HL-60 (cell line): ENCODE results near the gene GAS6.
"Not testable (repeated sequence)": the region's sequence is repeated elsewhere in the genome, so short reads cannot be mapped to it uniquely, and the experiment has no call there.

Source experiments
- DNase-seq, 2 experiments: peaks; one replicate each; pipeline ENCODE4 v3.0.0-alpha.2; 2010 to 2020; ENCODE audit warnings: low read depth in 1 of 2, low spot score in 1 of 2
- H3K27ac ChIP-seq: fragments of 250-450 bp; sonication (Bioruptor Pico); replicated peaks from 2 replicates; pipeline ENCODE4 v1.5.1; 2020; ENCODE audit warnings: mild to moderate bottlenecking, moderate library complexity
- H3K27me3 ChIP-seq: fragments of 250-450 bp; sonication (Bioruptor Pico); 2 replicates; pipeline ENCODE4 v1.5.1; 2021; ENCODE audit warnings: mild to moderate bottlenecking, moderate library complexity; ENCODE audit not compliant: insufficient read depth, poor library complexity, severe bottlenecking
- H3K4me3 ChIP-seq: replicated peaks from 2 replicates; pipeline ENCODE4 v1.5.1; 2011; ENCODE audit warnings: mild to moderate bottlenecking, control low read depth, low read length; ENCODE audit not compliant: insufficient read depth
- GABPA ChIP-seq: IDR thresholded peaks from 2 replicates; pipeline ENCODE4 v1.6.1; 2012; ENCODE audit warnings: low read depth
- POLR2AphosphoS5 ChIP-seq: IDR thresholded peaks from 2 replicates; pipeline ENCODE4 v1.6.1; 2012; ENCODE audit warnings: low read depth
- SPI1 ChIP-seq: IDR thresholded peaks from 2 replicates; pipeline ENCODE4 v1.6.1; 2012; ENCODE audit warnings: low read depth, mild to moderate bottlenecking, borderline replicate concordance
- TF ChIP-seq, protein P1 (sequence below): IDR thresholded peaks from 2 replicates; pipeline ENCODE4 v1.6.1; 2012; ENCODE audit warnings: low read depth; ENCODE audit not compliant: insufficient replicate concordance
- TF ChIP-seq, protein P2 (sequence below): IDR thresholded peaks from one replicate; pipeline ENCODE4 v1.5.1; 2011; ENCODE audit warnings: low read length, control low read depth, inconsistent platforms; ENCODE audit not compliant: insufficient read depth

Gene GAS6

DNA sequence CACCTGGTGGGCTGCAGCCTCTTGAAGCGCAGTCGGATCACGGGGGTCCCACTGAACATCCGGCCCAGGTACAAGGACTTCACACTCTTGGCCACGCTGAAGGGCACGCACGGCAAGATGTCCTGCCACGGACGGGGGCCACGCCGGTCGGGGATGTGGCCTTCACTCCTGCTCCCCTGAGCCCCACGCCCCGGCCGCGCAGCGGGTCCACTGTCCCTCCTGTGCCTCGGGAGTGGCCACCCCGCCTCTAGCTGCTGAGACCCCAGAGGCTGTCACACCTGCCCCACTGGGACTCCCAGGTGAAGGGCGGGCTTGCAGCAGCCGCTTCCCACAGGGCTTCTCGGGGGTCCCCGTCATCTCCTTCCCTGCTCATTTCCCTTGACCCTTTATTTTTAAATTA lies 31.2 kb downstream of the GAS6 start:
- Histone ChIP-seq H3K27me3 (peaks cover 3% of the 10 kb centered on the region), H3K4me3 (no peak overlapping the region), H3K27ac (no peak overlapping the region)
- no peak for DNase-seq
- TF ChIP-seq SPI1 (no peak), POLR2AphosphoS5 (no peak), GABPA (no peak)
- TF ChIP-seq, protein P1, sequence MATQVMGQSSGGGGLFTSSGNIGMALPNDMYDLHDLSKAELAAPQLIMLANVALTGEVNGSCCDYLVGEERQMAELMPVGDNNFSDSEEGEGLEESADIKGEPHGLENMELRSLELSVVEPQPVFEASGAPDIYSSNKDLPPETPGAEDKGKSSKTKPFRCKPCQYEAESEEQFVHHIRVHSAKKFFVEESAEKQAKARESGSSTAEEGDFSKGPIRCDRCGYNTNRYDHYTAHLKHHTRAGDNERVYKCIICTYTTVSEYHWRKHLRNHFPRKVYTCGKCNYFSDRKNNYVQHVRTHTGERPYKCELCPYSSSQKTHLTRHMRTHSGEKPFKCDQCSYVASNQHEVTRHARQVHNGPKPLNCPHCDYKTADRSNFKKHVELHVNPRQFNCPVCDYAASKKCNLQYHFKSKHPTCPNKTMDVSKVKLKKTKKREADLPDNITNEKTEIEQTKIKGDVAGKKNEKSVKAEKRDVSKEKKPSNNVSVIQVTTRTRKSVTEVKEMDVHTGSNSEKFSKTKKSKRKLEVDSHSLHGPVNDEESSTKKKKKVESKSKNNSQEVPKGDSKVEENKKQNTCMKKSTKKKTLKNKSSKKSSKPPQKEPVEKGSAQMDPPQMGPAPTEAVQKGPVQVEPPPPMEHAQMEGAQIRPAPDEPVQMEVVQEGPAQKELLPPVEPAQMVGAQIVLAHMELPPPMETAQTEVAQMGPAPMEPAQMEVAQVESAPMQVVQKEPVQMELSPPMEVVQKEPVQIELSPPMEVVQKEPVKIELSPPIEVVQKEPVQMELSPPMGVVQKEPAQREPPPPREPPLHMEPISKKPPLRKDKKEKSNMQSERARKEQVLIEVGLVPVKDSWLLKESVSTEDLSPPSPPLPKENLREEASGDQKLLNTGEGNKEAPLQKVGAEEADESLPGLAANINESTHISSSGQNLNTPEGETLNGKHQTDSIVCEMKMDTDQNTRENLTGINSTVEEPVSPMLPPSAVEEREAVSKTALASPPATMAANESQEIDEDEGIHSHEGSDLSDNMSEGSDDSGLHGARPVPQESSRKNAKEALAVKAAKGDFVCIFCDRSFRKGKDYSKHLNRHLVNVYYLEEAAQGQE, result no peak
- TF ChIP-seq, protein P2, sequence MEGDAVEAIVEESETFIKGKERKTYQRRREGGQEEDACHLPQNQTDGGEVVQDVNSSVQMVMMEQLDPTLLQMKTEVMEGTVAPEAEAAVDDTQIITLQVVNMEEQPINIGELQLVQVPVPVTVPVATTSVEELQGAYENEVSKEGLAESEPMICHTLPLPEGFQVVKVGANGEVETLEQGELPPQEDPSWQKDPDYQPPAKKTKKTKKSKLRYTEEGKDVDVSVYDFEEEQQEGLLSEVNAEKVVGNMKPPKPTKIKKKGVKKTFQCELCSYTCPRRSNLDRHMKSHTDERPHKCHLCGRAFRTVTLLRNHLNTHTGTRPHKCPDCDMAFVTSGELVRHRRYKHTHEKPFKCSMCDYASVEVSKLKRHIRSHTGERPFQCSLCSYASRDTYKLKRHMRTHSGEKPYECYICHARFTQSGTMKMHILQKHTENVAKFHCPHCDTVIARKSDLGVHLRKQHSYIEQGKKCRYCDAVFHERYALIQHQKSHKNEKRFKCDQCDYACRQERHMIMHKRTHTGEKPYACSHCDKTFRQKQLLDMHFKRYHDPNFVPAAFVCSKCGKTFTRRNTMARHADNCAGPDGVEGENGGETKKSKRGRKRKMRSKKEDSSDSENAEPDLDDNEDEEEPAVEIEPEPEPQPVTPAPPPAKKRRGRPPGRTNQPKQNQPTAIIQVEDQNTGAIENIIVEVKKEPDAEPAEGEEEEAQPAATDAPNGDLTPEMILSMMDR, result no peak

DNA sequence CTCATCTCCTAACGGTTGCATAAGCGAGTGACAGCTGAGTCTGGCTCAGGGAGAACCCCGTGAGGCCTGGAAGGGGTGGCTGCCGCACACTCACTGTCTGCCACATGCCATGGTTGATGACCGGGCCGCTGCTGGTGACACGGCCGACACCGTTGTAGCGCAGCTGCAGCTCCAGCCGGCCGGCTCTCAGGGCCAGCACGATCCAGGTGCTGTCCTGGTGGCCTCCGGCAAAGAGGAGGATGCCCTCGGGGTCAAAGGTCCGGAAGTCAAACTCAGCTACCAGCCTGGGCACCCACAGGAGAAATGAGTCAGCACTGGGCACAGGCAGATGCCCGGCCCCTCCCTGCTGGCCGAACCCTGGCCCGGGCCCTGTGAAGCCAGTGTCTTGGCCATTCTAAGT lies 31.7 kb downstream of the GAS6 start:
- H3K4me3 ChIP-seq, result no peak overlapping the region
- H3K27me3 ChIP-seq, result peaks cover 3% of the 10 kb centered on the region
- DNase-seq, result no peak
- H3K27ac ChIP-seq, result no peak overlapping the region
- TF ChIP-seq, protein P1, result no peak
- TF ChIP-seq, protein P2, result no peak
- TF ChIP-seq POLR2AphosphoS5 (no peak), GABPA (no peak), SPI1 (no peak)

DNA sequence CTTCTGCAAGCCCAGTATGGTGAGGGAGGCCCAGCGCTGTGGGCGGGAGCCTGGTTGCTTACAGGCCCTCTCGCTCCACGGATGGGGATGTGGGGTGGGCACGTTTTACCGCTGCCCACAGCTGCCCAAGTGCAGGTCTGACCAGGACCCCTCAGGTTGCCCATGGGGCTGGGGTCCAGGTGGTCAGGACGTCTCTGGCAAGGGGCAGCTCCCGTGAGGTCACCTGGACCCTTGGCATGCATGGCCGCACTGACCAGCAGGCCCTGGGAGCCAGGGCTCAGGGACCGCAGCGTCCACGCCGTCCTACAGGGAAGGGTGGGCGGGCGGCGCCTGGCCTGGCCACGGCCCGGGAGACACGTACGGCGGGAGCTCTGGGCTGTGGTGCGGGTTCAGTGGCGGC lies 32.8 kb downstream of the GAS6 start:
- no peak for DNase-seq
- no peak overlapping the region for H3K27ac ChIP-seq
- TF ChIP-seq POLR2AphosphoS5 (no peak), GABPA (no peak), SPI1 (no peak)
- TF ChIP-seq, protein P1, result no peak
- TF ChIP-seq, protein P2, result no peak

DNA sequence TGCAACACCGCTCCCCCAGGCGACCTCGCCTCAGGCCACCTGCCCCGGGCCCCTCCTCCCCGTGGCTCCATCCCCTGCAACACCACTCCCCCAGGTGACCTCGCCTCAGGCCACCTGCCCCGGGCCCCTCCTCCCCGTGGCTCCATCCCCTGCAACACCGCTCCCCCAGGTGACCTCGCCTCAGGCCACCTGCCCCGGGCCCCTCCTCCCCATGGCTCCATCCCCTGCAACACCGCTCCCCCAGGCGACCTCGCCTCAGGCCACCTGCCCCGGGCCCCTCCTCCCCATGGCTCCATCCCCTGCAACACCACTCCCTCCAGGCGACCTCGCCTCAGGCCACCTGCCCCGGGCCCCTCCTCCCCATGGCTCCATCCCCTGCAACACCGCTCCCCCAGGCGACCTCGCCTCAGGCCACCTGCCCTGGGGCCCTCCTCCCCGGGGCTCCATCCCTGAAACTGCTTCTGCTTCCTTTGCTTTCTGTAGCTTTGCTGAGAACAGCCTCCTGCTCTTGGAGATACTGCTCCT lies 33.4 kb downstream of the GAS6 start:
- H3K4me3 ChIP-seq, H3K27ac ChIP-seq, H3K27me3 ChIP-seq, DNase-seq: not testable (repeated sequence)

More for the DNA sequence above, 32.8 kb downstream of the GAS6 start:
- H3K27me3 ChIP-seq, result no peaks in the 10 kb centered on the region
- H3K4me3 ChIP-seq, result no peak overlapping the region
